ENCODE results near the gene DYNLT5.
A peak's percentile ranks its signal among the peaks of the same experiment; 100 is the strongest.
"Not testable (repeated sequence)": the region's sequence is repeated elsewhere in the genome, so short reads cannot be mapped to it uniquely, and the experiment has no call there.

DYNLT5 gene, protein sequence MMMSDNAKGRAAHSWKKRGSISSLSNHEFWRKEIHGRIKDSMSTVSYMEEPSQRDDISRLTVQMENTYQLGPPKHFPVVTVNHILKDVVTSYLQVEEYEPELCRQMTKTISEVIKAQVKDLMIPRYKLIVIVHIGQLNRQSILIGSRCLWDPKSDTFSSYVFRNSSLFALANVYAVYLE

DNA sequence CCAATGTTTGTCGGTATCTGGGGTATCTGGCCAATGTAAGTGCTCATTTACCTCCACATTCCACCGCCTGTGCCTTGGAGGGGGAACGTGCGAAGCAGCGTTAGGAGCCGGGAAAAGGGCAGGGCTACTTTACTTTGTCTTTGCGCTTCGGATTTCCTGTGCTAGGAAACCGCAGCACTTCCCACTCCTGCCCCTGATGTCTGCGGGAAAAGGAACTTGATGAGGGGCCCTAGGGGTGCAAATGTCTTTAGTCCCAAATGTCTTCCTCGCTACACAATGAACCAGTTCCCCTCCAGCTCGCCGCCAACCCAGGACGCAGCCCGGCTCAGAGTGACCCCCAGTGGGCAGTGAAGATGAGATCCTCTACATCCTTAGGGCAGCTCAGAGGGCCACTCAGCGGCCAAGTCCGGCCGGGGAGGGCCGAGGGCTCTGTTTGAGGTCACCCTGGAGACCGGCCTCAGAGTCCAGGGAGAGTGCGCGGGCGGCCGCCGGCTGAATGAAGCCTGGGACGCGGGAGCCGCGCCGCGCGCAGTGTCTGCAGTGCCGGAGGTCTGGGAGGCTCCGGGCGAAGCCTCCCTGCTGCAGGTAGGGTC lies at the start of gene DYNLT5:
DYNLT5 (plus strand) TSS at position 460 of the 593 bp plus-strand sequence. CDS start 2,200 bp downstream, outside the sequence.
- DNase-seq = no peak

DNA sequence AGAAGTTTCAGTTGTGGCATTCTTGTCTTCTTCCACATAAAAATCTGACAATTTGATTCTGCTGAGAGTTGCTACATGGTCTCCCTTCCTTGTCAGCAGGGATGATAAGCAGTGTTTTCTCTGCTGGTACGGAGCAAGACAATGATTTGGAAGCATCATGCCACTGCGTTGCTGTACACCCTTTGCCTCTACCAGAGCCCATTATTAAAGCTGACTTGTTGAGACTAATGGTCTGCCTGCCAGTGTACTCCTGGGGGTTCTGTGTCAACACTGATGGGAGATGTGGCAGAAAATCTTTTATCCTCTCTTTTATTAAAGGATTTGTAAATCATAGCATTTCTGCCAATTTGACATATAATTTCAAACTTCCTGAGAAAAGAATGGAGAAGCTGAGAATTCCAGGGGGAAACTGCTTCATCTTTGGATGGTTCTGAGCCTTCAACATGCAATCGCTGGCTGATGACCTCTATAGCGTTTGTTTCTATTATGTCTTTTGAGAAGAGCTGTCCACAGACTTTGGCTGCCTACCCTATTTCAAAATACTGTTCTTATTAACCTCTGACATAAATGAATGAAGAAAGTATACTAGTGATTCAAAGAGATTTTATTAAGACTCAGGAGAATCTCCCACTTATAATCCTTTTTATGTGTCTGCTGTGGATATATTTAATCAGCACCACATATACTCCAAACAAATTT lies 47.9 kb upstream of the DYNLT5 start:
- DNase-seq = no peak

DNA sequence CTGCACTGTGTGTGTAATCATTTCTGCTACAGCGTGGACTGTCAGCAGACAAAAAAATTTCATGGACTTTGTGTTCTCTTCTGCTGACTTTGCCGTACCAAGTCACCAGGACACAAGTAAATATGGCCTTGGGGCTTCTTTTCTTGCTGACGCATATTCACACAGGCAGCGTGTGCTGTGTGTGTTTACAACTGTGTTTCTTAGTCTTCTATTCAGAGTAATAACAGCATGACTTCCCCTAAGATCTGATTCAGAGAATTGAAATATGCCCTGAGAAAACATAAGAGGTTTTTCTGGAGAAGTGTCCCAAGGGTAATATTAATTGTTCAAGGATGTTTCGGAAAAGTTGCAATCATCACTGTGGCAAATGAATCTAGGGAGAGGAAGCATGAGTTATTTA lies 47.1 kb upstream of the DYNLT5 start:
- DNase-seq = no peak

DNA sequence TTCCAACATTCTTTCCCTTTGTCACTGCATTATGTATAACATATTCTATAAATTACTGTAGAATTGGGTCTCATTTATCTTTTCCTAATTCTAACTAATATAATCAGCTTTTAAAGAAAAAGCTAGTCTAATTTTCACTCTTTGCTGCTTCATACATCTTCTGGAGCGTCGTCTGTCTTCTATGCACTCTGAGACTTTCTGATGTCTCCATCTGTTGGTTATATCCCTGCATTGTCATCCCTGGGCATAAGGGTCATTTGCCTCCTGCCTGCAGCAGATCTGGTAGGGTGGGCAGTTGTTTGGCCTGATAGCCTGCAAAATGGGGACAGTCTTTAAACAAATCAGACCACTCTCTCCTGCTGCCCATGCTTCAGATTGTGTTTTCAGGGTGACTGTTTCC lies 40.8 kb upstream of the DYNLT5 start:
- DNase-seq = peak in 1 of 2 experiments; percentile 18

DNA sequence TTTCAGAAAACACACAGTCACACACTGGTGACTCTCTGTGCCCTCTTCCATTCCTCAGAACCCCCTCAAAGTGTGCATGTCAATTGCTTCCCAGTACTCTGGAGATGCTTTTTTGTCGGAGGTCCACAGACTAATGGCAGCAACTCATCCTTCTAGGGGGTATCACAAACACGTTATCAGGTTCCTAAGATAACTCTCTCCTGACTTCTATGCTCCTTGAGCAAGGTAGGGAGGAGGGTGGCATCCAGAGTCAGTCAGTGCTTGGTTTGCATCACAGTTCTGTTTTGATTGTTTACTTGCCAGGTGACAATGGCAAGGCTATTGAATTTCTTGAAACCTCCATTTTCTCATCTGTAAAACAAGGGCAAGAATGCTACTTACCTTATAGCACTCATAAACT lies 39.4 kb upstream of the DYNLT5 start:
- DNase-seq = no peak

DNA sequence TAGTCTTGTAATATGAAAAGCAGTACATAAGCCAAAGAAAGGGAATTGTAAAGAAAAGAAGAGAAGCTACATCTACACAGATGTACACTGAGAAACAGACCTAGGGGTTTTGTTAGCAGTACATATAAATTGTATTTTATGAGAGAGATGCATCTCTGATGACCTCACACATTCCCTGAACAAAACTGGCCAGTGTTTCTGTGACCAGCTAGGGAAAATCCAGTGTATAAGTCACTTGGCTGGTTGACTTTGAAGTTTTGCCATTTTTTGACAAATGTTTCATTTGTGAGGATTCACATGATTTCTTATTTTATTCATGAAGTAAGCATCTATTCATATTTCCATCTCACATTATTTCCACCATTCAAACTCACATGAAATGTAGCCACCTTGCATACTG lies 28.3 kb upstream of the DYNLT5 start:
- DNase-seq = no peak

DNA sequence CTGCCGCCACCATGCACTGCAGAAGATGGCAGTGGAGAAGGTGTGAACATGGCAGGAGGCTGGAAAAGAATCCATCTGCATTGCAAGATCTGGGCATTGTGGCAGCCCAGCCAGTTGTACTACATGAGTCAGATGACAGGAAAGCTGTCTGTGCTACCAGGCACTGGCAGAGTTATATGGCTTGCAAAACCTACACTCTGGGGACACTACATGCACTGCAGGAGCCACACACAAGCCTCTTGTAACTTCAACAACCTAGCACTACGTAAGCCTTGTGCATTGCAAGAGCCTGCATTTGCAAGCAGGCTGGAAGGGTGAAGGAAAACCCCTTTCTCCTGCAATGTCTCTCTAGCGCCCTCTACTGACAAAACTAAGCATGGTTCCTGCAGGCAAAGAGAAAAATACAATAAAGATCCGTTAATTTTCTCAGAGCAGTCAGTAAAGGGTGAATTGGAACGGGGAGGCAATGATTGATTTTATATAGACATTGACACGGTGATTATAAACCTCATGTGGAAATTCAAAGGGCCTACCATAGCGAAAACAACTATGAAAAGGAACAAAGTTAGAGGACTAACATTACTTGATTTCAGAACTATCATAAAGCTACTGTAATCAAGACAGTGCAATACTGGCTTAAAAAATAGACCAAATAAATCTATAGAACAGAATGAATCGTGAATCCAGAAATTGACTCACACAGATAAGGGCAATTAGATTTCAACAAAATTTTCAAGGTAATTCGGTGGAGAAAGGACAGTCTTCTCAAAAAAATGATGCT lies 26.2 kb upstream of the DYNLT5 start:
- DNase-seq = peak; percentile 61 to 79

DNA sequence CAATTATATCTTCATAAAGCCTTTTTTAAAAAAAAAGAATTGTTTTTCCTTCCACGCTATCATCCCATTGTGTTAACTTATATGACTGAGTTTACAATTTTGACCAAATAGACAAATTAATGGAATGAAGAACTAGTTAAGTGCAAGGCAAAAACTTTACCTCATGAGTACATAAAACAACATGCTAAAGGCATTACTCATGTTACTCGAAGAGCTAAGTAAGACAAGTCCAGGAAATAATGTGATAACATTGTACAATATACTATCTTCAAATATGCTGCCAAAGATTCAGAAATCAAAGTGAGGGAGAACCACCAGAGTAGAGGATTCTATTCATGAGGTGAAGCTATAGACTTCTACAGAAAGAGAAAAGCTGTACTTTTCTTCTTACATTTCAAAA lies 24.2 kb upstream of the DYNLT5 start:
- no peak for DNase-seq

DNA sequence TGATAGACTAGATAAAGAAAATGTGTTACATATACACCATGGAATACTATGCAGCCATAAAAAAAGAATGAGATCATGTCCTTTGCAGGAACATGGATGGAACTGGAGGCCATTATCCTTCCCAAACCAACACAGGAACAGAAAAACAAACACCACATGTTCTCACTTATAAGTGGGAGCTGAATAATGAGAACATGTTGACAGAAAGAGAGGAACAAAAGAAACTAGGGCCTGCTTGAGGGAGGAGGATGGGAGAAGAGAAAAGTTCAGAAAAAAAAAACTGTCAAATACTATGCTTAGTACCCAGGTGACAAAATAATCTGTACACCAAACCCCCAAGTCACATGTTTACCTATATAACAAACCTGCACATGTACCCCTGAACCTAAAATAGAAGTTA lies 23.5 kb upstream of the DYNLT5 start:
- DNase-seq = not testable (repeated sequence)

DNA sequence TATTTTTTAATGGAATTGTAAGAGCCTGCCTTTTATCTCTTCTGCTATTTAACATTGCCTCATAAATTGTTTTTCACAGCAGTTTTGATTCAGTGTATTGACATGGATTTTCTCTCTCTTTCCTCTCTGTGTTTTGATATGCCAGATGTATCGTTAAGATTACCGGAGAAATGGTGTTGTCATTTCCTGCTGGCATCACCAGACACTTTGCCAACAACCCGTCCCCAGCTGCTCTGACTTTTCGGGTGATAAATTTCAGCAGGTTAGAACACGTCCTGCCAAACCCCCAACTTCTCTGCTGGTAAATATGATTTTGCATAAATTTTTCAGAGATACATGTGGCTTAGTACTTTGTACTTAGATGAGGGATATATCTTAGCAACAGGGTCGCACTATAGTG lies 23.1 kb upstream of the DYNLT5 start:
- peak in 1 of 2 experiments; percentile 13 for DNase-seq

DNA sequence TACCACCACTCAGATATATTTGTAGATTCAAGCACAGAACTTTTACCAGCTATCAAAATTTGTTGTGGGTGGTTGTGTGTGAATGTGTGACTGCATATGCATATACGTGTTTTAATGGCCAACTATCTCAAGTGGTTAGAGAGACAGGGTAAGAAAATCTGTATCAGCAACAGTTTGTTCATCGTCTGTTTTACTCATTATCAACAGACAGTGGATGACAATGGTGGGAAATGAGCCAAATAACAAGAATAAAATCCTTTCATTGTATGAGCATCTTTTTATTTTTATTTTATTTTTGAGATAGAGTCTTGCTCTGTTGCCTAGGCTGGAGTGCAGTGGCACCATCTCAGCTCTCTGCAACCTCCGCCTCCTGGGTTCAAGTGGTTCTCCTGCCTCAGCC lies 22.7 kb upstream of the DYNLT5 start:
- no peak for DNase-seq

DNA sequence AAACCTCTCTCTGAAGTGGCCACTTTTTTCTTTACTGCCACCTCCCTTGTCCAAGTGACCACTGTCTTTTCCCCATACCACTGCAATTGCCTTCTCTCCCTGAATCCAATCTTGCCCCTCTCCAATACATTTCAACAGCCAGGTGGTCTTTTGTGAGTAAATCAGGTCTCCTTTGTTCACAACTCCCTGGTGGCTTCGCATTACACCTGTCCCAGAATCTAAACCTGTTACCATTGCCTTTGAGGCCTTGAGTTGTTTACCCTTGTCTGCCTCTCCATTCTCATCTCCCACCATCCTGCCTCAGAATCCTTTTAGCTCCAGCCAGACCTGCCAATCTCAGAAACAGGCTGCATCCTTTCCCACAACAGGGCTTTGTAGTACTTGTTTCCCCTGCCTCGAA lies 21.8 kb upstream of the DYNLT5 start:
- no peak for DNase-seq

DNA sequence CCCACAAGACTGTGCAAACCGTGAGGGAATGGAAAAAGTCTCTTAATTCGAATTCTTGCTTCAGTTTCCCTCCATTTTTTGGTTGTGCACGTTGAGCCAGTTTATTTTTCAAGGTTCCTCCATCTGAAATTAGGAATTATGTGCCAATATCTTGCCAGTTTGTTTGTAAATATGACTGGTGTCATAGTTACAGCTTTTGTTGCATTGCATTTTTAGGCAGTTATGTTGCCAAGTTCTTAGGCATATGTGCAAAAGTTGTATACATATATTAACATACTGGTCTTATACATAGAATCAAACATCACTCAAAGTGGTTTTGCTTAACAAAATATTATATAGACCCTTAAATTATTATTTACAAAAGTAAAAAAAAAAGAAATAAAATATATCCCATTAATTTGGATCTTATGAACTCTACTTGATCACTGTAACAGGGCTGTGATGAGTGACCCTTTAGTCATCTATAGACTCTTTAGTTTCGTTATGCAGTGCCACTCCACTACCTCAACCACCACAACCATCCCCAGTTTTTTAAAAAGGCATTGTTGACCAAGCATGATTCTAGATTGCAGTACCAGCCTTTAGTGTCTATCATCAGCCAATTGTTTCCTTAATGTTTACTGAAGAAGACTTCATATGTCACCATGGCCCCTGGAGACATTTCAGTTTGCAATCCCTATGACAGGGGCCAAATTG lies 20.9 kb upstream of the DYNLT5 start:
- DNase-seq = no peak

DNA sequence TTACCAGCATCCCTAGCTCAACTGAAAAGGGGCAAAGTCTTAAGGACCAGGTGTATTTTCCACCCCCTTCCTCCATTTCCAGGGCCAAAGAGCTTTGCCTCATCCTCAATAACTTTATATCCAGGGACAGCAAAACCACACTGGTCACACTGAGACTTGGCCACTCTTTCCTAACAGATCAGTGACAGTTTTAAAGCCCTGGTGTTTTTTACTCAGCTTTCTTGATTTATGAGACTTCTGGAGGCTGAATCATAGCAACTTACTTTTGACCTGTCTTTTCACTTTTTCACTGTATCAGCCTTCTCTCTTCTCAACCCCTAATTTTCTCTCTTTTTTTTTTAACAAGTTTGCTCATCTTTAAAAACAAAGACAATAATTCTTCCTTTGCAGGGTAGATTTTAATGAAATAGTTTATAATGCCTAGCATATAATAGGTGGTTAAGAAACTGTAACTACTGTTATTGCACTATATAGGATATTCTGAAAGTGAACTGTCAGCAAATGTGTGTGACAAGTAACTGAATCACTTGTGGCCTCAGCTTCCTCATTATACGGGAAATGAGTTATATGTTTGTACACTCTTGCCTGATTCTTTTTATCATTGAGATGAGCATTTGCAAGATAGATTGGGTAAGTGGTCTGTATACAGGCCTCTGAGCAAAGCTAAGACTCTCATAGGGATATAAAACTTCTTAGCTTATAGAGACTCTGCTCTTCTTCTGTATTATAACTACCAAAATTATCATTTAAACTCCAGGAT lies 19.7 kb upstream of the DYNLT5 start:
- DNase-seq = no peak

DNA sequence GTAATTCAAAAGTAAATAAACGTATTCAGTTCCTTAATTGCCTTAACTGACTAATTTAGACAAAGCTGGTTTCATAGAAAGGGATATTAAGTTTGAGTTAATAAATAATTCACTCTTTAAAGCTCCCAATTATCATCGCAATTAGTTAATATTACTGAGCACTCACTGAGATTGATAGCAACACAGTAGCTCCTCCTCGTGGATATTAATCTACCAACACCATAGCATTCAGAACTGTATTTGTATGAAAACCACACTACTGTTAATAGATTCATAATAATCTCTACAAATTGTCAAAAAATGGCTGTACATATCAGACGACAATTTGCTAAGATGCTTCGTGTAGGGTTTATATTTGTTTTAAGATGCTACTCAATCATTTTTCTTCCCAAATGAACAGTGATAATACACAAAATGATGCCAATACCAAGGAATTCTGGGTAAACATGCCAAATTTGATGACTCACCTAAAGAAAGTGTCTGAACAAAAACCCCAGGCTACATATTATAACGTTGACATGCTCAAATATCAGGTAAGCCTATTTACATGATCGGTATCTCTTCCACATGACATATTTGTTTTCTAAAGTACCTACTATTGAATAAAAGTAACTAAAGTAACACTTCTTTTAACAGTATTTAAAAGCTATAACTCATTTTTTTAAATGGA lies 18.8 kb upstream of the DYNLT5 start:
- DNase-seq = peak in 1 of 2 experiments; percentile 9

DNA sequence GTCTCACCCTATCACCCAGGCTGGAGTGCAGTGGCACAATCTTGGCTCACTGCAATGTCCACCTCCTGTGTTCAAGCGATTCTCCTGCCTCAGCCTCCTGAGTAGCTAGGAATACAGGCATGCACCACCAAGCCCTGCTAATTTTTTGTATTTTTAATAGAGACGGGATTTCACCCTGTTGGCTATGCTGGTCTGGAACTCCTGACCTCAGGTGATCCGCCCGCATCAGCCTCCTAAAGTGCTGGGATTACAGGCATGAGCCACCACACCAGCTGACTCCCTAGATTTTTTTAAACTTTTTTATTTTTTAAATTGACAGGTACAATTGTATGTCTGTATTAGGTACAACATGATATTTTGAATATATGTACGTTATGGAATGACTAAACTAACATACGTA lies 17.7 kb upstream of the DYNLT5 start:
- not testable (repeated sequence) for DNase-seq

DNA sequence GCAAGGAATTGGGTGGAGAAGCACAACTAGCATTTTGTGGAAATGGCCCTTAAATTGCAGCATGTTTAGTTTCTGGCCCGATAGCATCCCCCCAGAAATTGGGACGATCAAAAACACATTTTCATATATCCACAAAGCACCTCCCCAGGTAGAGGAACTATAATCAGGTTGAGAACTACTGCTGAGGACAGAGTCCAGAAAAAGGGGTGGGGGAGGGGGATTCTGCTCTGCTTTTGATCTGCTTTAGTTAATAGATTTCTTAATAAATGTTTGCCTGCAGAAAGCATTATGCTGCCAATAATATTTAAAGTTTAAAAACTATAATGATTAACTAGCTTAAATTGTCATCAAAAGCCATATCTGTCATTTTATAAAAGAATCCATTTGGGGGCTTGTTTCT lies 14.4 kb upstream of the DYNLT5 start:
- DNase-seq = no peak

DNA sequence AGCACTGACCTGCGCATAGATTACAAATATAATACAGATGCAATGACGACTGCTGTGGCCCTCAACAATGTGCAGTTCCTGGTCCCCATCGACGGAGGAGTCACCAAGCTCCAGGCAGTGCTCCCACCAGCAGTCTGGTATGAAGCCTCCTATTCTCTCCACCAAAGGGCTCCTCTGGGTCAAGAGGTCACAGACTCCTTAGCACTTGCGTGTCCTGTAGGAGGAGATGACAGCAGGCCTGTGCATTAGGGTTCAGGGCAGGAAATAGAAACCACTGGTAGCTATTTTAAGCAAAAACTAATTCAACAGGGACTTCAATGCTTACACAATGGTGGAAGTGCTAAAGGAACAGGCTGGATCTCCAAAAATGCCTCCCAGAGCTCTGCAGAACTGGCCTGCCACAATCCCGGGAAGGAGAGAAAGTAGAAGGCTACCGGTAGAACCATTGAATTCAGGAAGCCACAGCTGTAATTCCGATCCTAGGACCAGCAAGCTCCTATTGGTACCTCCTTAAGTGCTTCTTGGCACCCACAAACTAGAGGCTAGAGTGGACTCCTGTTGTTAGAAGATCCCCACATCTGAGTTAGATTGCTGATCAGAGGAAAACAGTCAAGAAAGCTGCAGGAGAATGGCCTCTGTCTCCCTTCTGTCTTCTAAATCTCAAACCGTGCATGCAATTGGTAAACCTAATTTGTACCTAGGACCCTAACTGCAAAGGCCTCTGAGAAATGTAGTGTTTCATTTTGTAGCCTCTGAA lies 12.7 kb upstream of the DYNLT5 start:
- DNase-seq = no peak

DNA sequence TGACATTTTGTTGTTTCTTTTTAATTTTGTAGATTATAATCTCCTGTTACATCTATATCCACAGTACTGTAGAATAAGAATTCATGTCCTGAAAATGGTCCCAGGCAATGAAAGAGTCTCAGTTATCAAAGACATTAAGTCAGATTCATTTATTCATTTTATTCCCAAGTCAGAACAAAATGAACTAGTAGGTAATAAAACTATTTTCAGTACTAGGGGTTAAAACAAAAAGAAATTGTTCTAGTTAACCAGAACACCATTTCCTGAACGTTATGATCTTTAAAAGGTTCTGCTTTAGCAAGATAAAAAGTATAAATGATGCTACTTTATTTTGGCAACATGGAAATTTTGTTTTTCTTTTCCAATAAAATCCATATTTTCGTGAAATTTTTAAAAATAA lies 6.8 kb upstream of the DYNLT5 start:
- no peak for DNase-seq

DNA sequence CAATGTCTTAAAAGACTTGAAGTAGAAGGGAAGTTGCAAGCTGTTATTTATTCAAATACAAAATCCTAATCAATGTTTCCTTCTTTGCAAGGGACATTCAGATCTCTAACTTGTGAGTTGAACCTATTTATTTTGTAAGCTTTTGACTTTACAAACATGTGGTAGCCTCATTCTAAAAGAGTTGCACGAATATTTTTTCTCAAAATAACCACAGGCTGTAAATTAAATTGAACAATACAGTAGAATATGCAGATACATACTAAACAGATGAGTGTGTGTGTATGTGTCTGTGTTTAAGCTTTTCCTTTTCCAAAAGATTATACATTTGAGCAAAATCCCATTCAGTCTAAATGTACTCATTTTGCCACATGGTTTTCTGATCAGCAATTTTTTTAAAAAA lies 4.8 kb upstream of the DYNLT5 start:
- no peak for DNase-seq

DNA sequence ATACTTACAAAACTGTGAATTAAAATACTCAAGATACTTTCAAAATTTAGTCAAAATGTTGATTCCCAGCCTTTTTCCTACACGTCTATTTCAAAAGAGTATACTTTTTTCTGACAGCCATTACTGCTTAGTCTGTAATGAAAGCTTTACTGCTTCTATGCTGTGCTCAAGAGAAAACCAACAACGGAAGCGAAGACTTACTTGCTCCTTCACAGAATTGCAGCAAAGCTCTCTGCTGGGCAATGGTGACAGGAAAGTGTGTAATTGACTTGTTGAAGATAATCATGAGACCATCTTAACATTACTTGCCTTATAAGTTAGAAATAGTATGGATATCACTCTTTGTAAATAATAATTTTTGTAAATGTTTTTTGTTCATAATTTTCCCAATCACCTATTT lies 1.7 kb upstream of the DYNLT5 start:
- DNase-seq = no peak
